Spleen (tissue), 7 donors: Measurements from ENCODE around the gene RYR3.

Experiments
- CTCF ChIP-seq, 11 experiments: fragments of 200-600 bp in 7 of 11; fragments of 450-650 bp in 4 of 11; sonication (generic) in 4 of 11; IDR thresholded peaks in 8 of 11; conservative IDR thresholded peaks in 3 of 11; 1 replicate in 7 of 11; 2 replicates in 4 of 11; pipeline versions ENCODE4 v1.4.0 to v1.8.0; 2016 to 2021; ENCODE audit warnings: antibody characterized with exemption in 11 of 11, inconsistent platforms in 4 of 11, mild to moderate bottlenecking in 1 of 11
- POLR2AphosphoS5 ChIP-seq, 3 donors: sonication (generic); formaldehyde crosslinking; IDR thresholded peaks; one replicate each; pipeline ENCODE4 v1.5.1; 2017; ENCODE audit warnings: antibody characterized with exemption in 3 of 3
- donor health status: DM: no; HTN: no; CAD: no; lungs with moderate emphysema.
- donor health status: DM: no; HTN: no; CAD: no.
- donor health status: DM: no; HTN: no; CAD: no.

DNA sequence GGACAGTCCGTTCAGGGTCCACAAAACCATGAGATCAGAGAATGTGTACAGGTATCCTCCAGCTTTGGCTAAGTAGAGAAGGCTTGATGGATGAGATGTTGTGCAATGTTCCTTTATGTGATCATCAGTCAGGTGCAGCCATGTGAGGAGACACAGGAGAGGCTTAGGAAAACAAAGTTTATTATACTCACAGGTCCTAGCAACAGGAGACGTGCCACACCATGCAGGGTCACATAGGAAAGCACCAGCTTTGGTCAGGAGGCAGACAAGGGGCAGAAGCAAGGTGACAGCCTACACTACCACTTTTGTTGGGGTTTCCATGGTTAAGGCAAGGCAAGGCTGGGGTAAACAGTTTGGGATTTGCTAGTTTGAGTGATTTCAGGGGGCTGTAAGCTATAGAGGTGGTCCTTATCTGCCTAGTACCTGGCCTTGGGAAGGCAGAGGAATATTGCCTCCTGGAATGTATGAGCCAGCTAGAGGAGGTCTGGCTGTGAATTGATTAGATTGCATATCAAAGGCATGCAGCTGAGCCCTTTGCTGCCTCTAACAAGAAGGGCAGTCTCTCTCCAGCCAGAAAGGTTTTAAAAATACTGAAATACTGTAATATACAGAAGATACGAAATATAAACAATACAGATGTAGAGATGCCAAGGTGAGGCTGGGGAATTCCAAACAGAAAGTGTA lies 248.6 kb downstream of the RYR3 start:
- no peak for TF ChIP-seq CTCF (IDR thresholded peaks at IDR 0.05 in 8 of 11, conservative IDR thresholded peaks at IDR 0.05 in 3 of 11)
- no peak for TF ChIP-seq POLR2AphosphoS5 (IDR thresholded peaks at IDR 0.05)
